Measurements from ENCODE around the gene EFHD2. TPM values are rescaled to one million over a fixed set of nuclear protein-coding genes. Genes with fewer than 3 reads are reported as not detected.
"Not testable (repeated sequence)": the region's sequence is repeated elsewhere in the genome, so short reads cannot be mapped to it uniquely, and the experiment has no call there.

Gene EFHD2
- total RNA-seq, 1 donor from 2014 or later: 38.3 TPM

DNA sequence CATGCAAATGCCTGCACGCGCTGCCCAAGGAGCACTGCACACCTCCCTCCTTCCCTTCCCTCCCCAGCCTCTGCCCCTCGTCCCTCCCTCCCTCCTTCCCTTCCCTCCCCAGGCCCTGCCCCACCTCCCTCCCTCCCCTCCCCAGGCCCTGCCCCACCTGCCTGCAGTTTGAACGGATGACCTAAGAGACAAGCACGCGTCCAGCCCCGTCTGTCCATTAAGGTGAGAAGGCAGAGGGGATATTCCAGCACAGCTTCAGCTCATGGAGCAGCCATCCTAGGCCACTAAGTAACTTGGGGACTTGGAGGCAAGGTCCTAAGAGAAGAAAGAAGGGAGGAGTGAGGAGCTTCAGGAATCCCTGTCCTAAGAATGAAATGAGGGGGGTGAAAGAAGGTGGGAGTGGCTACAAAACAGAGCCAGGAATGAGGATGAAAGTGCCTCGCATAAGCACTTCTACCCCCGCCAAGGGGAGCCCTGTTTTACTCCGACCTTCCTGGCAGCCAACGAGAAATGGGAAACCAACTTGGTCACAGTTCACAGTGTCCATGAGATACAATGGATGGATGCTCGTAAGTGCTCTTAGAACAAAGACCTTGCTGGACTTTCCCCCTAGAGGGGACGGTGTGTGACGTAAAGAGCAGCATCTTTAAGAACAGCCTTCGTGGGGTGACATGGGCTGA lies 21.3 kb upstream of the EFHD2 start:
- no peak for ATAC-seq

- not testable (repeated sequence) for ATAC-seq
These were observed 19.9 kb upstream of the EFHD2 start for GRCh38 chr1:15389828-15390227.

- ATAC-seq: no peak
These were observed 19.0 kb upstream of the EFHD2 start for GRCh38 chr1:15390667-15391066.

DNA sequence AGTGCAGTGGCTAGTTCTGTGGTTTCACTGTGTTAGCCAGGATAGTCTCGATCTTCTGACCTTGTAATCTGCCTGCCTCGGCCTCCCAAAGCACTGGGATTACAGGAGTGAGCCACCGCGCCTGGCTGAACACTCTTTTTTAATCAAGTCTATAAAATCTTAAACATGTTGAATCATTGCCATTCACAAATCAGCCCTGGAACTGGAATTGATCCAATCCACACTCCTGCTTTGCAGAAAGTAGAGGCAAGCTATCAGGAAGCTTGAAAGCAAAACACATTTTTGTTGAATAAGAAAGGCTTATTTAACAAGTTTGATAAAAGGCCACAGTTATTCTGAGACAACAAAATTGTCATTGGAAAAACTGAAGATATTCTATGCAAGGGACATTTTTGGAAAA lies 18.3 kb upstream of the EFHD2 start:
- no peak for ATAC-seq

GRCh38 chr1:15393475-15394257 lies 16.0 kb upstream of the EFHD2 start:
- ATAC-seq: no peak

GRCh38 chr1:15394258-15394690 lies 15.4 kb upstream of the EFHD2 start:
- no peak for ATAC-seq

GRCh38 chr1:15397236-15397635 lies 12.5 kb upstream of the EFHD2 start:
- ATAC-seq: no peak

DNA sequence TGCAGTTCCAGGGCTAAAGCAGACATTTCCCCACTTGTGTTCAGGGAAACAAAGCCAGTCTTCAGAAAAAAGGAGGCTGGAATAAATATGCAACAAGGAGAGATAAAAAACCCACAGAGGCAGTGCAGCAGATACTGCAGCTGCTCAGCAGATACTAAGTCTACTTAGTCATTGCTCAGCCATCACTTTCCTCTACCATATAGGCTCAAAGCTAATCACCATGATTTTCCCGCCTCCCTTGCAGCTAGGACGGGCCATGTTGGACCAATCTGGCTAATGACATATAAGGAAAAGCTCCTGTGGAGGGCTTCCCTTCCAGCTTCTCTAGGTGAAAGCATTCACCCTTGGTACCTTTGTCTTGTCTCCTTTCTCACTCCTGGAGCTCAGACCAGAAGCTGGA lies 10.0 kb upstream of the EFHD2 start:
- peak; percentile 10 for ATAC-seq

GRCh38 chr1:15400627-15401026 lies 9.1 kb upstream of the EFHD2 start:
- ATAC-seq: peak; percentile 92

GRCh38 chr1:15401391-15402055 lies 8.2 kb upstream of the EFHD2 start:
- ATAC-seq: no peak

GRCh38 chr1:15402809-15403450 lies 6.8 kb upstream of the EFHD2 start:
- no peak for ATAC-seq

GRCh38 chr1:15403962-15404580 lies 5.6 kb upstream of the EFHD2 start:
- no peak for ATAC-seq

- no peak for ATAC-seq
These were observed 4.4 kb upstream of the EFHD2 start for GRCh38 chr1:15405106-15405850.

DNA sequence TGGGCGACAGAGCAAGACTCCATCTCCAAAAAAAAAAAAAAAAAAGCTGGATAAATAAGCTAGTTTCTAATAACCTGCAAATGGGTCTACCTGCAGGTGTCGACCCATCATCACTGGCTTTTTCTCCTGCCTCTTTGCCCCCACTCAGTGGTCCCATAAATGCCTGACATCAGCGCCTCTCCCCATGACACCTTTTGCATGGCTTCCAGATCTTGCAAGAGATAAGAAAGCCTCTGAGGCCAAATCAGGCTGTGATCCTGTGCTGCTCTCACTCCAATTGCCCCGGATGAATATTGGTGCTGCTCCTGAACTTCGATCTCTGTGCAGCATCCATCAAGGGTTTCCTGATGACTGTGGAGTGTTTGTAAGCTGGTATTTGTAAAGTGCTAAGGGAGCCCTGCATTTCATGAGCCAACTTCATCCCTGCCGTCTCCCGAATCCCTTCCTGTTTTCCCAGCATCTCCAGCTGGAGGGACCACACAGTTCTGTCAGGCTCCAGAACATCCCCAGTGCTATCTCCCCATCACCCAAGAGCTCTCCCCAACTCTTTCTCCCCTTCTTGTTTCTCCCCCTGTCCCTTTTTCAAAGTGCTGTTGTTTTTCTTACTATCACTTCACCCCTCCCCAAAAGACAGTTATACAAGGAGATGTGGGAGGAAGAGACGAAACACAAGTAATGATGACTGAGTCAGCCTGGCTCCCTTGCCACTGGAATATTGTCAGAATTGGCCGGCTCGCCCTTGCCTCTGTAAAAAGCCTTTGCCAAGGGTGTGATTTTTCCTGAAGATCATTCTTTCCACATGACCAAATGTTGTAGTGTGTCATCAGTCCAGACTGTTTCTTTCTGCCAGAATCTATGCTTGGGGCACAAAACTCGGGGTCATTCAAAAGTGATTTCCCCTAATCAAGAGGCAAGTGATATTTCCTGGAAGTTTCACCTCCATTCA lies 2.8 kb upstream of the EFHD2 start:
- ATAC-seq: no peak

- ATAC-seq: no peak
These were observed 2.1 kb upstream of the EFHD2 start for GRCh38 chr1:15407580-15407979.

GRCh38 chr1:15408890-15409387 lies 749 bp upstream of the EFHD2 start:
- ATAC-seq: no peak

DNA sequence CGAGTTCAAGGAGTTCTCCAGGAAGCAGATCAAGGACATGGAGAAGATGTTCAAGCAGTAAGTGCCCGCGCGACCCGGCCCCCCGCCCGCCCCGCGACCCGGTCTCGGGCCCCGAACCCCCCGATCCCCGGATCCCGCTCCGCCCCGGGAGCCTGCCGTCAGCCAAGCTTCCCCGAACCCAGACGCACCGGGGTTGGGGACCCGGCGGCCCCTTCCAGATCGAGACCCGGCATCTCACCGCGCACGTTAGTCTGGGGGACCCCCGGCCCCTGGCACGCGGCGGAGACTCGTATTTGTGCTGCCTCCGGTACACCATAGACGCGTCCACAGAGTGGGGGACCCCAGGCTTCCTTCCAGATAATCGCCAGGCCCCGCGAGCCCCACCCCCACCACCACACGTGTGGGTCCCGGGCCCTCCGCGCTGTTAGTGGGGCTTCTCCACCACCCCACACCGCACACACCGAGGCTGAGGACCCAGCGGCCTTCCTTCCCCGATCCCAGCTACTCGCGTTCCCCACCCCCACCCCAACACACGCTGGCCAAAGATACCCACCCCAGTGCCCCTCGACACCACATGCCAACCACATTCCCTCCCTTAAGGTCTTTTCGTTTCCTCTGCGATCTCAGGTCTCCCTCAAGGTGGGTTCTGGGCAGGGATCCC lies 665 bp downstream of the EFHD2 start:
- peak; percentile 2 for ATAC-seq

- no peak for ATAC-seq
These were observed 1.2 kb downstream of the EFHD2 start for GRCh38 chr1:15410884-15411245.

- peak; percentile 9 for ATAC-seq
These were observed 2.0 kb downstream of the EFHD2 start for GRCh38 chr1:15411593-15412137.

Data from esophagus mucosa (tissue), 1 donor.